Stomach (tissue), 4 donors: ENCODE results near the gene GDNF.

Experiments used
- CTCF ChIP-seq, 7 experiments: fragments of 450-650 bp in 4 of 7; fragments of 200-600 bp in 3 of 7; sonication (generic) in 3 of 7; IDR thresholded peaks; one replicate each; pipeline ENCODE4 v1.5.1; 2016 to 2019; ENCODE audit warnings: antibody characterized with exemption in 7 of 7, control low read depth in 2 of 7, mild to moderate bottlenecking in 1 of 7
- POLR2A ChIP-seq, 4 donors: fragments of 450-650 bp; IDR thresholded peaks; one replicate each; pipeline ENCODE4 v1.6.1; 2016; ENCODE audit warnings: antibody characterized with exemption in 4 of 4, control low read depth in 2 of 4, mild to moderate bottlenecking in 1 of 4, moderate library complexity in 1 of 4
- POLR2AphosphoS5 ChIP-seq, 3 donors: sonication (generic); formaldehyde crosslinking; IDR thresholded peaks; one replicate each; pipeline ENCODE4 v1.6.1; 2016; ENCODE audit warnings: antibody characterized with exemption in 3 of 3

- TF ChIP-seq CTCF (IDR thresholded peaks at IDR 0.05) (no peak), POLR2A (IDR thresholded peaks at IDR 0.05) (no peak), POLR2AphosphoS5 (IDR thresholded peaks at IDR 0.05) (no peak)
Observed at GRCh38 chr5:37787742-37788141, 52.1 kb downstream of the GDNF start.
